Stimulated activated naive CD8-positive, alpha-beta T cell treated with anti-CD3 and anti-CD28 coated beads, Interleukin-15, Interleukin-2, amounts not matched to agents 100 ng/mL and 50 ng/mL, for 24 hours (primary cell): ENCODE data around the gene ANO3.
"Not testable (repeated sequence)": the region's sequence is repeated elsewhere in the genome, so short reads cannot be mapped to it uniquely, and the experiment has no call there.

ENCODE experiments used
- H3K27ac Mint-ChIP-seq: one replicate; pipeline ENCODE4 v1.8.0; 2021; ENCODE audit warnings: mild to moderate bottlenecking, mixed read lengths
- H3K27me3 Mint-ChIP-seq: one replicate; pipeline ENCODE4 v1.8.0; 2021; ENCODE audit warnings: mixed read lengths
- H3K36me3 Mint-ChIP-seq: one replicate; pipeline ENCODE4 v1.8.0; 2021; ENCODE audit warnings: low read depth, mixed read lengths
- H3K4me1 Mint-ChIP-seq: one replicate; pipeline ENCODE4 v1.8.0; 2021; ENCODE audit warnings: low read depth, mixed read lengths
- H3K4me3 Mint-ChIP-seq: one replicate; pipeline ENCODE4 v1.8.0; 2021; ENCODE audit warnings: mild to moderate bottlenecking, mixed read lengths
- H3K9me3 Mint-ChIP-seq: one replicate; pipeline ENCODE4 v1.8.0; 2021; ENCODE audit warnings: mixed read lengths

Gene ANO3

GRCh38 chr11:26643314-26643713, 311.4 kb downstream of the ANO3 start:
- not testable (repeated sequence) for H3K27me3 Mint-ChIP-seq, H3K9me3 Mint-ChIP-seq

GRCh38 chr11:26649884-26650283, 318.0 kb downstream of the ANO3 start:
- H3K36me3 Mint-ChIP-seq: no peaks in the 10 kb centered on the region
- H3K27me3 Mint-ChIP-seq: no peaks in the 10 kb centered on the region
- H3K9me3 Mint-ChIP-seq: no peaks in the 10 kb centered on the region
- H3K4me3 Mint-ChIP-seq: no peak overlapping the region
- no peaks in the 10 kb centered on the region for H3K4me1 Mint-ChIP-seq
- H3K27ac Mint-ChIP-seq: no peak overlapping the region

More at GRCh38 chr11:26643314-26643713, 311.4 kb downstream of the ANO3 start:
- not testable (repeated sequence) for H3K36me3 Mint-ChIP-seq, H3K4me1 Mint-ChIP-seq, H3K4me3 Mint-ChIP-seq, H3K27ac Mint-ChIP-seq

GRCh38 chr11:26651916-26652315, 320.0 kb downstream of the ANO3 start:
- no peaks in the 10 kb centered on the region for H3K27me3 Mint-ChIP-seq
- H3K27ac Mint-ChIP-seq: no peak overlapping the region
- no peaks in the 10 kb centered on the region for H3K36me3 Mint-ChIP-seq
- H3K4me3 Mint-ChIP-seq: no peak overlapping the region
- no peaks in the 10 kb centered on the region for H3K4me1 Mint-ChIP-seq
- no peaks in the 10 kb centered on the region for H3K9me3 Mint-ChIP-seq

- Mint-ChIP-seq H3K9me3 (no peaks in the 10 kb centered on the region), H3K27ac (no peak overlapping the region), H3K36me3 (no peaks in the 10 kb centered on the region), H3K4me1 (no peaks in the 10 kb centered on the region), H3K27me3 (no peaks in the 10 kb centered on the region), H3K4me3 (no peak overlapping the region)
Observed at GRCh38 chr11:26655287-26655686, 323.4 kb downstream of the ANO3 start.

GRCh38 chr11:26662916-26663315, 331.0 kb downstream of the ANO3 start:
- Mint-ChIP-seq H3K27me3 (no peaks in the 10 kb centered on the region), H3K36me3 (no peaks in the 10 kb centered on the region), H3K27ac (no peak overlapping the region), H3K9me3 (no peaks in the 10 kb centered on the region), H3K4me3 (no peak overlapping the region), H3K4me1 (no peaks in the 10 kb centered on the region)

GRCh38 chr11:26665036-26665435, 333.1 kb downstream of the ANO3 start:
- no peaks in the 10 kb centered on the region for H3K27me3 Mint-ChIP-seq
- H3K36me3 Mint-ChIP-seq: no peaks in the 10 kb centered on the region
- H3K9me3 Mint-ChIP-seq: no peaks in the 10 kb centered on the region
- no peak overlapping the region for H3K27ac Mint-ChIP-seq
- H3K4me3 Mint-ChIP-seq: no peak overlapping the region
- H3K4me1 Mint-ChIP-seq: no peaks in the 10 kb centered on the region

GRCh38 chr11:26665946-26666345, 334.0 kb downstream of the ANO3 start:
- no peaks in the 10 kb centered on the region for H3K4me1 Mint-ChIP-seq
- no peak overlapping the region for H3K4me3 Mint-ChIP-seq
- H3K27ac Mint-ChIP-seq: no peak overlapping the region
- no peaks in the 10 kb centered on the region for H3K36me3 Mint-ChIP-seq
- no peaks in the 10 kb centered on the region for H3K27me3 Mint-ChIP-seq
- H3K9me3 Mint-ChIP-seq: no peaks in the 10 kb centered on the region

GRCh38 chr11:26675233-26675928, 343.5 kb downstream of the ANO3 start:
- Mint-ChIP-seq H3K4me3 (no peak overlapping the region), H3K4me1 (no peaks in the 10 kb centered on the region), H3K27ac (no peak overlapping the region), H3K9me3 (no peaks in the 10 kb centered on the region), H3K27me3 (no peaks in the 10 kb centered on the region), H3K36me3 (no peaks in the 10 kb centered on the region)

- Mint-ChIP-seq H3K27ac (no peak overlapping the region), H3K36me3 (no peaks in the 10 kb centered on the region), H3K4me3 (no peak overlapping the region), H3K9me3 (no peaks in the 10 kb centered on the region), H3K27me3 (no peaks in the 10 kb centered on the region), H3K4me1 (no peaks in the 10 kb centered on the region)
Observed at GRCh38 chr11:26676641-26677040, 344.7 kb downstream of the ANO3 start.

GRCh38 chr11:26677566-26677965, 345.6 kb downstream of the ANO3 start:
- no peaks in the 10 kb centered on the region for H3K9me3 Mint-ChIP-seq

GRCh38 chr11:26687351-26687750, 355.4 kb downstream of the ANO3 start:
- no peaks in the 10 kb centered on the region for H3K9me3 Mint-ChIP-seq
- no peak overlapping the region for H3K4me3 Mint-ChIP-seq
- H3K27ac Mint-ChIP-seq: no peak overlapping the region
- no peaks in the 10 kb centered on the region for H3K27me3 Mint-ChIP-seq
- H3K4me1 Mint-ChIP-seq: no peaks in the 10 kb centered on the region
- no peaks in the 10 kb centered on the region for H3K36me3 Mint-ChIP-seq

More at GRCh38 chr11:26677566-26677965, 345.6 kb downstream of the ANO3 start:
- no peaks in the 10 kb centered on the region for H3K4me1 Mint-ChIP-seq
- no peak overlapping the region for H3K4me3 Mint-ChIP-seq
- H3K36me3 Mint-ChIP-seq: no peaks in the 10 kb centered on the region
- H3K27me3 Mint-ChIP-seq: no peaks in the 10 kb centered on the region
- H3K27ac Mint-ChIP-seq: no peak overlapping the region

GRCh38 chr11:26688701-26689100, 356.8 kb downstream of the ANO3 start:
- Mint-ChIP-seq H3K36me3 (no peaks in the 10 kb centered on the region), H3K4me1 (no peaks in the 10 kb centered on the region), H3K27me3 (no peaks in the 10 kb centered on the region), H3K4me3 (no peak overlapping the region), H3K9me3 (no peaks in the 10 kb centered on the region), H3K27ac (no peak overlapping the region)

- H3K9me3 Mint-ChIP-seq: no peaks in the 10 kb centered on the region
- no peak overlapping the region for H3K4me3 Mint-ChIP-seq
- no peaks in the 10 kb centered on the region for H3K4me1 Mint-ChIP-seq
- no peaks in the 10 kb centered on the region for H3K27me3 Mint-ChIP-seq
- H3K27ac Mint-ChIP-seq: no peak overlapping the region
- H3K36me3 Mint-ChIP-seq: no peaks in the 10 kb centered on the region
Observed at GRCh38 chr11:26696330-26696729, 364.4 kb downstream of the ANO3 start.

- H3K4me3 Mint-ChIP-seq: no peak overlapping the region
- H3K27ac Mint-ChIP-seq: no peak overlapping the region
- no peaks in the 10 kb centered on the region for H3K9me3 Mint-ChIP-seq
- no peaks in the 10 kb centered on the region for H3K4me1 Mint-ChIP-seq
- no peaks in the 10 kb centered on the region for H3K27me3 Mint-ChIP-seq
- no peaks in the 10 kb centered on the region for H3K36me3 Mint-ChIP-seq
Observed at GRCh38 chr11:26698224-26698623, 366.3 kb downstream of the ANO3 start.

GRCh38 chr11:26700574-26701235, 368.8 kb downstream of the ANO3 start:
- peaks cover 10% of the 10 kb centered on the region for H3K9me3 Mint-ChIP-seq
- H3K27me3 Mint-ChIP-seq: no peaks in the 10 kb centered on the region
- no peak overlapping the region for H3K27ac Mint-ChIP-seq
- H3K4me3 Mint-ChIP-seq: no peak overlapping the region
- H3K36me3 Mint-ChIP-seq: no peaks in the 10 kb centered on the region
- no peaks in the 10 kb centered on the region for H3K4me1 Mint-ChIP-seq

- Mint-ChIP-seq H3K4me1 (no peaks in the 10 kb centered on the region), H3K9me3 (peaks cover 10% of the 10 kb centered on the region), H3K27me3 (no peaks in the 10 kb centered on the region), H3K27ac (no peak overlapping the region), H3K36me3 (no peaks in the 10 kb centered on the region), H3K4me3 (no peak overlapping the region)
Observed at GRCh38 chr11:26702406-26702805, 370.5 kb downstream of the ANO3 start.
